ENCODE results near the gene NRG2. TPM values are rescaled to one million over a fixed set of nuclear protein-coding genes. Genes with fewer than 3 reads are reported as not detected.

Gene NRG2
- polyA plus RNA-seq, 1 of the 3 experiments (the other 2 are of a cell fraction) = 3.7 TPM

- TF ChIP-seq IRF3 (IDR thresholded peaks at IDR 0.05; ENCODE audit: low read depth, low read length) = no peak
- no peak for TF ChIP-seq EP300 (IDR thresholded peaks at IDR 0.05; ENCODE audit: borderline replicate concordance in 1 of 2, low read depth in 1 of 2, low read length in 1 of 2)
- TF ChIP-seq EZH2phosphoT487 (IDR thresholded peaks at IDR 0.05; ENCODE audit: borderline replicate concordance, low read depth) = no peak
- peak; percentile 49; the same call in 1 of the 2 replicates for TF ChIP-seq NRF1 (IDR thresholded peaks at IDR 0.05; ENCODE audit: low read depth, low read length)
- TF ChIP-seq JUND (IDR thresholded peaks at IDR 0.05) = no peak
- peak; percentile 43; the same call in 1 of the 2 replicates for TF ChIP-seq GATA2 (CRISPR knock-in tag; IDR thresholded peaks at IDR 0.05)
- peak; percentile 43; the same call in 1 of the 2 replicates for TF ChIP-seq RCOR1 (IDR thresholded peaks at IDR 0.05; ENCODE audit: low read length)
- TF ChIP-seq, protein P1, sequence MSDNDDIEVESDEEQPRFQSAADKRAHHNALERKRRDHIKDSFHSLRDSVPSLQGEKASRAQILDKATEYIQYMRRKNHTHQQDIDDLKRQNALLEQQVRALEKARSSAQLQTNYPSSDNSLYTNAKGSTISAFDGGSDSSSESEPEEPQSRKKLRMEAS (IDR thresholded peaks at IDR 0.05; ENCODE audit: low read depth) = peak; percentile 65
- no peak for TF ChIP-seq RXRA (IDR thresholded peaks at IDR 0.05; ENCODE audit: borderline replicate concordance, low read depth)
- no peak for TF ChIP-seq GABPA (IDR thresholded peaks at IDR 0.05; ENCODE audit: low read depth)
- TF ChIP-seq CHD2 (IDR thresholded peaks at IDR 0.05; ENCODE audit: low read length, partially characterized antibody) = peak; percentile 9
Observed at GRCh38 chr5:140042643-140043507, at the start of gene NRG2 (continued).

DNA sequence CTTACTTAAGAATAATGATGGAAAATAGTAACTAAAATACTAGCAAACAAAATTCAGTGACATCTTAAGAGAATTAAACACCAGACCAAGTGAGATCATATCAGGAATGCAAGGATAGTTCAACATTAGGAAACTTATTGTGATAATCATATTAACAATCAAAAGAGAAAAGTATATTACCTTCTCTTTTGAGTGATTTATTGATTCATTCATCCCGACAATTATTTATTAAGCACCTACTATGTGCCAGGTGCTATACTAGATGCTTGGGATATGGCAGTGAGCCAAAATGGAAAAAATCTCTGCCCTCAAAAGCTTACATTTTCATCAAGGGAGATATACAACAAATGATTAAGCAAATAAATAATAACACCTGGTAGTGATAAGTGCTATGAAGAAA is 47.2 kb upstream of the NRG2 start:
- no peaks in the 10 kb centered on the region for H3K9me2 ChIP-seq
- 0% methylated on average over 1 of the region's 1 CpG for WGBS (ENCODE audit: low lambda C conversion rate)
- POLR2A ChIA-PET = no interaction called here
- H3K4me3 ChIP-seq (ENCODE audit: low read depth in 2 of 2, low read length in 1 of 2) = no peak overlapping the region
- no peaks in the 10 kb centered on the region for H3K4me1 ChIP-seq (ENCODE audit: control insufficient read depth in 1 of 2, insufficient read depth in 2 of 2, low read depth in 1 of 2, low read length in 1 of 2)
- no peak for DNase-seq
- no peak overlapping the region for H3K27ac ChIP-seq (ENCODE audit: low read depth in 2 of 2, low read length in 1 of 2)
- no peak overlapping the region for H2AFZ ChIP-seq (ENCODE audit: low read depth)
- no peaks in the 10 kb centered on the region for H4K20me1 ChIP-seq (ENCODE audit: insufficient read depth)
- H3F3A ChIP-seq (replicated peaks; ENCODE audit: insufficient read depth) = no peaks in the 10 kb centered on the region
- no peak overlapping the region for H3K4me2 ChIP-seq
- TF ChIP-seq, protein P2, sequence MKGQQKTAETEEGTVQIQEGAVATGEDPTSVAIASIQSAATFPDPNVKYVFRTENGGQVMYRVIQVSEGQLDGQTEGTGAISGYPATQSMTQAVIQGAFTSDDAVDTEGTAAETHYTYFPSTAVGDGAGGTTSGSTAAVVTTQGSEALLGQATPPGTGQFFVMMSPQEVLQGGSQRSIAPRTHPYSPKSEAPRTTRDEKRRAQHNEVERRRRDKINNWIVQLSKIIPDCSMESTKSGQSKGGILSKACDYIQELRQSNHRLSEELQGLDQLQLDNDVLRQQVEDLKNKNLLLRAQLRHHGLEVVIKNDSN (IDR thresholded peaks at IDR 0.05; ENCODE audit: borderline replicate concordance, low read depth) = no peak
- TF ChIP-seq TAF1 (IDR thresholded peaks at IDR 0.05; ENCODE audit: borderline replicate concordance, low read depth, low read length) = no peak
- no peak for TF ChIP-seq FOXJ3 (CRISPR knock-in tag; IDR thresholded peaks at IDR 0.05)
- no peak for TF ChIP-seq TCF12 (IDR thresholded peaks at IDR 0.05)
- TF ChIP-seq MEF2A (IDR thresholded peaks at IDR 0.05; ENCODE audit: borderline replicate concordance, low read depth) = no peak
- no peak for TF ChIP-seq RXRA (IDR thresholded peaks at IDR 0.05; ENCODE audit: borderline replicate concordance, low read depth)
- no peak for TF ChIP-seq JUND (IDR thresholded peaks at IDR 0.05)
- TF ChIP-seq PBX3 (IDR thresholded peaks at IDR 0.05) = no peak
- TF ChIP-seq SIN3A (IDR thresholded peaks at IDR 0.05; ENCODE audit: borderline replicate concordance, low read depth, low read length) = no peak
- no peak for TF ChIP-seq ZBTB33 (IDR thresholded peaks at IDR 0.05; ENCODE audit: borderline replicate concordance, low read depth)
- TF ChIP-seq FOSL2 (IDR thresholded peaks at IDR 0.05; ENCODE audit: borderline replicate concordance, low read depth) = no peak
- H3K36me3 ChIP-seq (replicated peaks in 1 of 2; ENCODE audit: control insufficient read depth in 1 of 2, insufficient read depth in 2 of 2, low read length in 1 of 2) = no peaks in the 10 kb centered on the region
- CTCF ChIA-PET = interaction anchor here (0.8 kb wide), 1 partner anchor 17 kb away, joined by 3 read pairs; no protein-coding TSS in a partner anchor
- H3K9me3 ChIP-seq = peaks cover 8% of the 10 kb centered on the region; the same call in 1 of the 2 replicates
- peaks cover 5% of the 10 kb centered on the region; the same call in 1 of the 2 replicates for H3K27me3 ChIP-seq (ENCODE audit: insufficient read depth)
- H3K79me2 ChIP-seq (ENCODE audit: insufficient read depth) = no peaks in the 10 kb centered on the region
- H3K9ac ChIP-seq = no peak overlapping the region
